PC-3 (cell line): ENCODE data around the gene NES. TPM values are rescaled to one million over a fixed set of nuclear protein-coding genes. Genes with fewer than 3 reads are reported as not detected.
A peak's percentile ranks its signal among the peaks of the same experiment; 100 is the strongest.

Experiments
- ATAC-seq: fragments of 200-7000 bp; cut with Tn5 transposase; 2 replicates; pipeline ENCODE4 v1.9.1; 2020; ENCODE audit warnings: mild to moderate bottlenecking, moderate library complexity
- BruUV-seq: library from RNA; stranded (reverse); fragments of 400-500 nt; replicated peaks from 2 replicates; lab custom pipeline; 2021; lab: Mats Ljungman, UMichigan
- CTCF ChIA-PET: fragments of 300-600 bp; sonication (Branson Sonifier 250); formaldehyde crosslinking; loops from one replicate; lab custom pipeline; 2022; ENCODE audit warnings: antibody characterized with exemption; lab: Charles Lee
- POLR2A ChIA-PET: fragments of 300-600 bp; sonication (Branson Sonifier 250); formaldehyde crosslinking; loops from one replicate; lab custom pipeline; 2022; ENCODE audit warnings: antibody characterized with exemption; ENCODE audit not compliant: unreplicated experiment; lab: Charles Lee
- DNase-seq: peaks from one replicate; pipeline ENCODE4 v3.0.0-alpha.2; 2015
- H2AFZ ChIP-seq: fragments of 300-600 bp; sonication (generic); 2 replicates; pipeline ENCODE4 v1.6.0; 2016; ENCODE audit warnings: antibody characterized with exemption, low read length
- H3F3A ChIP-seq: fragments of 300-600 bp; sonication (generic); one replicate; pipeline ENCODE4 v1.6.0; 2017; ENCODE audit warnings: antibody characterized with exemption, low read length, control low read depth, mild to moderate bottlenecking; ENCODE audit not compliant: unreplicated experiment
- H3K27ac ChIP-seq: fragments of 300-600 bp; sonication (generic); 2 replicates; pipeline ENCODE4 v1.5.1; 2016; ENCODE audit warnings: mild to moderate bottlenecking, low read length
- H3K27me3 ChIP-seq: fragments of 300-600 bp; sonication (generic); 2 replicates; pipeline ENCODE4 v1.6.1; 2016; ENCODE audit warnings: low read length, mixed read lengths
- H3K36me3 ChIP-seq: fragments of 300-600 bp; sonication (generic); 2 replicates; pipeline ENCODE4 v1.6.1; 2016; ENCODE audit warnings: low read depth, mixed run types, low read length, mixed read lengths
- H3K4me1 ChIP-seq: fragments of 300-600 bp; sonication (generic); 2 replicates; pipeline ENCODE4 v1.5.1; 2016; ENCODE audit warnings: low read length; ENCODE audit not compliant: insufficient read depth
- H3K4me2 ChIP-seq: fragments of 300-600 bp; sonication (generic); 2 replicates; pipeline ENCODE4 v1.6.0; 2016; ENCODE audit warnings: low read length
- H3K4me3 ChIP-seq: fragments of 300-600 bp; sonication (generic); 2 replicates; pipeline ENCODE4 v1.5.1; 2016; ENCODE audit warnings: mild to moderate bottlenecking, low read length, mixed read lengths
- H3K79me2 ChIP-seq: fragments of 300-600 bp; sonication (generic); 2 replicates; pipeline ENCODE4 v1.6.1; 2017; ENCODE audit warnings: low read length, mixed read lengths
- H3K9ac ChIP-seq: fragments of 300-600 bp; sonication (generic); 2 replicates; pipeline ENCODE4 v1.6.0; 2016; ENCODE audit warnings: mild to moderate bottlenecking, low read length
- H3K9me2 ChIP-seq: fragments of 300-600 bp; sonication (generic); replicated peaks from 2 replicates; pipeline ENCODE4 v1.6.1; 2016; ENCODE audit warnings: mixed run types, low read length, mixed read lengths
- H3K9me3 ChIP-seq: fragments of 300-600 bp; sonication (generic); 2 replicates; pipeline ENCODE4 v1.6.1; 2016; ENCODE audit warnings: low read length, mixed read lengths
- H4K20me1 ChIP-seq: fragments of 300-600 bp; sonication (generic); 2 replicates; pipeline ENCODE4 v1.6.1; 2016; ENCODE audit warnings: low read length, mixed read lengths
- CTCF ChIP-seq: fragments of 300-600 bp; sonication (generic); conservative IDR thresholded peaks from 2 replicates; pipeline ENCODE4 v1.5.1; 2017; ENCODE audit warnings: antibody characterized with exemption, low read depth, mild to moderate bottlenecking, low read length
- EZH2 ChIP-seq: fragments of 300-600 bp; sonication (generic); IDR thresholded peaks from one replicate; pipeline ENCODE4 v1.6.1; 2017; ENCODE audit warnings: antibody characterized with exemption, mild to moderate bottlenecking, low read length; ENCODE audit not compliant: unreplicated experiment
- EZH2phosphoT487 ChIP-seq: fragments of 300-600 bp; sonication (generic); IDR thresholded peaks from 2 replicates; pipeline ENCODE4 v1.6.1; 2018; ENCODE audit warnings: mild to moderate bottlenecking, antibody characterized with exemption, low read length, borderline replicate concordance
- intact Hi-C: fragments of 100-400 bp; cut with micrococcal nuclease; formaldehyde crosslinking; loops from 2 replicates; pipeline ENCODE4 v1.9.0; 2023
- total RNA-seq: library from RNA; depleted of rRNA; stranded (reverse); fragments of >200 nt; gene quantifications from 2 replicates; pipeline ENCODE4 v1.2.3, GENCODE V29; 2014

Gene NES
- total RNA-seq, 1 experiment from 2014 or later, result 58.2 TPM

- no peaks in the 10 kb centered on the region for H3K9me3 ChIP-seq
- H3K9ac ChIP-seq, result no peak overlapping the region
- CTCF ChIA-PET, result interaction anchor here (0.5 to 1.5 kb wide), 3 partner anchors 43 to 101 kb away, joined by 3 to 6 read pairs (median 5); no protein-coding TSS in a partner anchor
- intact Hi-C loops, result no loop called here
- H3K4me1 ChIP-seq, result 0 out of 2 replicates have a peak, but pooled peaks cover 6% of the 10 kb centered on the region
- no peak for ATAC-seq
- no TSS peak for BruUV-seq
- H3K79me2 ChIP-seq, result no peaks in the 10 kb centered on the region
- H3K4me2 ChIP-seq, result peak overlapping the region; percentile 66; the same call in 1 of the 2 replicates
- DNase-seq, result no peak
- peaks cover 32% of the 10 kb centered on the region for H3K27me3 ChIP-seq
- no peaks in the 10 kb centered on the region for H3K9me2 ChIP-seq
- no peaks in the 10 kb centered on the region for H4K20me1 ChIP-seq
- no peak overlapping the region for H3K4me3 ChIP-seq
- TF ChIP-seq CTCF, result no peak
- TF ChIP-seq EZH2, result peak; percentile 81
- TF ChIP-seq EZH2phosphoT487, result no peak
- no peak overlapping the region for H3K27ac ChIP-seq
- H3F3A ChIP-seq, result no peaks in the 10 kb centered on the region
- H2AFZ ChIP-seq, result no peak overlapping the region
- H3K36me3 ChIP-seq, result no peaks in the 10 kb centered on the region
- POLR2A ChIA-PET, result no interaction called here
Observed at GRCh38 chr1:156624814-156625435, 52.3 kb downstream of the NES start.

DNA sequence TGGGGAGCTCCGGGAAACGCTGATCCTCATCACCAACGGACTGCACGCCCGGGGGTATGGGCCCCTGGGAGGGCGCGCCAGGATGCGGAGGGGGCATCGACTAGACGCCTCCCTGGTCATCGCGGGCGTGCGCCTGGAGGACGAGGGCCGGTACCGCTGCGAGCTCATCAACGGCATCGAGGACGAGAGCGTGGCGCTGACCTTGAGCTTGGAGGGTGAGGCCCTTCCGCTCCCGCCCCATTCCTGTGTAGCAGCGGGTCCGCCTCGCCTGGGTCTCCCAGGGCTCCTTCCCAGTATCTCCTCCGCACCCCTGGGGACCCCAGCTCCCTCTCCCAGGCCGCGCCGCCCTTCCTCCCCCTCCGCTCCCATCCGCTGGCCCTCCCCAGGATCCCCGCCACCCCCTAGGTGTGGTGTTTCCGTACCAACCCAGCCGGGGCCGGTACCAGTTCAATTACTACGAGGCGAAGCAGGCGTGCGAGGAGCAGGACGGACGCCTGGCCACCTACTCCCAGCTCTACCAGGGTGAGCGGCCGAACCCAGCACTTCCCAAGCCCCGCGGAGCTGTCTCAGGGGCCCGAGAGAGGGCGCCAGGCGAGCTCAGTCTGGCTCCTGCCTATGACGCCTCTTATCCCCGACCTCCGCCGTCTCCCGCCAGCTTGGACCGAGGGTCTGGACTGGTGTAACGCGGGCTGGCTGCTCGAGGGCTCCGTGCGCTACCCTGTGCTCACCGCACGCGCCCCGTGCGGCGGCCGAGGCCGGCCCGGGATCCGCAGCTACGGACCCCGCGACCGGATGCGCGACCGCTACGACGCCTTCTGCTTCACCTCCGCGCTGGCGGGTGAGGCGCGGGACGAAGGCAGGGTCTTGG is 53.0 kb downstream of the NES start:
- no peak overlapping the region for H3K27ac ChIP-seq
- ATAC-seq, result peak; percentile 58
- no peaks in the 10 kb centered on the region for H3K9me2 ChIP-seq
- 0 out of 2 replicates have a peak, but pooled peaks cover 6% of the 10 kb centered on the region for H3K4me1 ChIP-seq
- no peak overlapping the region for H3K9ac ChIP-seq
- BruUV-seq, result no TSS peak
- ChIA-PET CTCF (interaction anchor here (0.6 to 1.5 kb wide), 3 partner anchors 50 to 122 kb away, joined by 3 to 6 read pairs (median 5); no protein-coding TSS in a partner anchor), POLR2A (no interaction called here)
- H4K20me1 ChIP-seq, result no peaks in the 10 kb centered on the region
- H3K9me3 ChIP-seq, result no peaks in the 10 kb centered on the region
- peak overlapping the region; percentile 57 for H3K4me2 ChIP-seq
- intact Hi-C loops, result no loop called here
- H2AFZ ChIP-seq, result peak overlapping the region; percentile 58; the same call in 1 of the 2 replicates
- H3K4me3 ChIP-seq, result 0 out of 2 replicates have a peak overlapping the region, but pooled peaks have one; percentile 23
- TF ChIP-seq EZH2phosphoT487, result no peak
- peak; percentile 45 for TF ChIP-seq CTCF
- H3K79me2 ChIP-seq, result no peaks in the 10 kb centered on the region
- no peaks in the 10 kb centered on the region for H3K36me3 ChIP-seq
- no peaks in the 10 kb centered on the region for H3F3A ChIP-seq
- peaks cover 34% of the 10 kb centered on the region for H3K27me3 ChIP-seq
- DNase-seq, result peak; percentile 33
